ENCODE data around the gene TMEM94. TPM values are rescaled to one million over a fixed set of nuclear protein-coding genes. Genes with fewer than 3 reads are reported as not detected.

The TMEM94 gene
- total and polyA plus RNA-seq, 2 of the 13 experiments (the other 11 are each of a cell fraction or from before 2014, with no cell fraction given): 32.6 to 134 TPM

DNA sequence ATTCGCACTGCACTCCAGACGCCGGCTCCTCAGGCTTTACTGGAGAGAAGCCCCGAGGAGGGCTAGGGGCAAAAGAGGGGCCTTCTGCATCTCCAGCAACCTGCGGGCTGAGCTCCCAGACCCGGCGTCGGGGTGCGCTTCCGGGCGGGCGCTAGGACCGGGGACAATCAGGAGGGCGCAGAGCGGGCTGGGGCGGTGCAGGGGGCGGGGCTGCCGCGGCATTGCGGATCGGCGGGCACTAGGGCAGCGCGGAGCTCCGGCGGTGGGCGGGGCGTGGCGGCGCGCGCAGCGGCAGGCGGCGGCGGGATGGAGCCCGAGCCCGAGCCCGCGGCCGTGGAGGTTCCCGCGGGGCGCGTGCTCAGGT, 59.8 kb downstream of the TMEM94 start, which contains the start of gene TSEN54 (continued):
- TF ChIP-seq, protein P1, sequence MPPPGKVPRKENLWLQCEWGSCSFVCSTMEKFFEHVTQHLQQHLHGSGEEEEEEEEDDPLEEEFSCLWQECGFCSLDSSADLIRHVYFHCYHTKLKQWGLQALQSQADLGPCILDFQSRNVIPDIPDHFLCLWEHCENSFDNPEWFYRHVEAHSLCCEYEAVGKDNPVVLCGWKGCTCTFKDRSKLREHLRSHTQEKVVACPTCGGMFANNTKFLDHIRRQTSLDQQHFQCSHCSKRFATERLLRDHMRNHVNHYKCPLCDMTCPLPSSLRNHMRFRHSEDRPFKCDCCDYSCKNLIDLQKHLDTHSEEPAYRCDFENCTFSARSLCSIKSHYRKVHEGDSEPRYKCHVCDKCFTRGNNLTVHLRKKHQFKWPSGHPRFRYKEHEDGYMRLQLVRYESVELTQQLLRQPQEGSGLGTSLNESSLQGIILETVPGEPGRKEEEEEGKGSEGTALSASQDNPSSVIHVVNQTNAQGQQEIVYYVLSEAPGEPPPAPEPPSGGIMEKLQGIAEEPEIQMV (CRISPR knock-in tag; IDR thresholded peaks at IDR 0.05; ENCODE audit: low read depth): no peak
- TF ChIP-seq, protein P2, sequence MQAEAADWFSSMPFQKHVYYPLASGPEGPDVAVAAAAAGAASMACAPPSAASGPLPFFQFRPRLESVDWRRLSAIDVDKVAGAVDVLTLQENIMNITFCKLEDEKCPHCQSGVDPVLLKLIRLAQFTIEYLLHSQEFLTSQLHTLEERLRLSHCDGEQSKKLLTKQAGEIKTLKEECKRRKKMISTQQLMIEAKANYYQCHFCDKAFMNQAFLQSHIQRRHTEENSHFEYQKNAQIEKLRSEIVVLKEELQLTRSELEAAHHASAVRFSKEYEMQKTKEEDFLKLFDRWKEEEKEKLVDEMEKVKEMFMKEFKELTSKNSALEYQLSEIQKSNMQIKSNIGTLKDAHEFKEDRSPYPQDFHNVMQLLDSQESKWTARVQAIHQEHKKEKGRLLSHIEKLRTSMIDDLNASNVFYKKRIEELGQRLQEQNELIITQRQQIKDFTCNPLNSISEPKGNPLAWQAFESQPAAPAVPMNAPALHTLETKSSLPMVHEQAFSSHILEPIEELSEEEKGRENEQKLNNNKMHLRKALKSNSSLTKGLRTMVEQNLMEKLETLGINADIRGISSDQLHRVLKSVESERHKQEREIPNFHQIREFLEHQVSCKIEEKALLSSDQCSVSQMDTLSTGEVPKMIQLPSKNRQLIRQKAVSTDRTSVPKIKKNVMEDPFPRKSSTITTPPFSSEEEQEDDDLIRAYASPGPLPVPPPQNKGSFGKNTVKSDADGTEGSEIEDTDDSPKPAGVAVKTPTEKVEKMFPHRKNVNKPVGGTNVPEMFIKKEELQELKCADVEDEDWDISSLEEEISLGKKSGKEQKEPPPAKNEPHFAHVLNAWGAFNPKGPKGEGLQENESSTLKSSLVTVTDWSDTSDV (CRISPR knock-in tag; IDR thresholded peaks at IDR 0.05): peak; percentile 71; the same call in 1 of the 2 replicates
- TF ChIP-seq, protein P3, sequence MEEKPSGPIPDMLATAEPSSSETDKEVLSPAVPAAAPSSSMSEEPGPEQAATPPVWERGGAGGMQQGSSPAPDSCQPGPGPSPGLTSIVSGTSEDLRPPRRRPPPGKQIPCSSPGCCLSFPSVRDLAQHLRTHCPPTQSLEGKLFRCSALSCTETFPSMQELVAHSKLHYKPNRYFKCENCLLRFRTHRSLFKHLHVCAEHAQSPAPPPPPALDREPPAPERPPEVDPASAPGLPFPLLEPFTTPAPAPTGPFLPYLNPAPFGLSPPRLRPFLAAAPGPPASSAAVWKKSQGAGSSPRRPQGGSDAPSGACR (CRISPR knock-in tag; IDR thresholded peaks at IDR 0.05): no peak
- TF ChIP-seq, protein P4, sequence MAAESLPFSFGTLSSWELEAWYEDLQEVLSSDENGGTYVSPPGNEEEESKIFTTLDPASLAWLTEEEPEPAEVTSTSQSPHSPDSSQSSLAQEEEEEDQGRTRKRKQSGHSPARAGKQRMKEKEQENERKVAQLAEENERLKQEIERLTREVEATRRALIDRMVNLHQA (CRISPR knock-in tag; IDR thresholded peaks at IDR 0.05): no peak
- no peak for TF ChIP-seq ZNF615 (CRISPR knock-in tag; IDR thresholded peaks at IDR 0.05; ENCODE audit: borderline replicate concordance)
- TF ChIP-seq ZNF672 (CRISPR knock-in tag; IDR thresholded peaks at IDR 0.05): peak; percentile 84
- TF ChIP-seq, protein P5, sequence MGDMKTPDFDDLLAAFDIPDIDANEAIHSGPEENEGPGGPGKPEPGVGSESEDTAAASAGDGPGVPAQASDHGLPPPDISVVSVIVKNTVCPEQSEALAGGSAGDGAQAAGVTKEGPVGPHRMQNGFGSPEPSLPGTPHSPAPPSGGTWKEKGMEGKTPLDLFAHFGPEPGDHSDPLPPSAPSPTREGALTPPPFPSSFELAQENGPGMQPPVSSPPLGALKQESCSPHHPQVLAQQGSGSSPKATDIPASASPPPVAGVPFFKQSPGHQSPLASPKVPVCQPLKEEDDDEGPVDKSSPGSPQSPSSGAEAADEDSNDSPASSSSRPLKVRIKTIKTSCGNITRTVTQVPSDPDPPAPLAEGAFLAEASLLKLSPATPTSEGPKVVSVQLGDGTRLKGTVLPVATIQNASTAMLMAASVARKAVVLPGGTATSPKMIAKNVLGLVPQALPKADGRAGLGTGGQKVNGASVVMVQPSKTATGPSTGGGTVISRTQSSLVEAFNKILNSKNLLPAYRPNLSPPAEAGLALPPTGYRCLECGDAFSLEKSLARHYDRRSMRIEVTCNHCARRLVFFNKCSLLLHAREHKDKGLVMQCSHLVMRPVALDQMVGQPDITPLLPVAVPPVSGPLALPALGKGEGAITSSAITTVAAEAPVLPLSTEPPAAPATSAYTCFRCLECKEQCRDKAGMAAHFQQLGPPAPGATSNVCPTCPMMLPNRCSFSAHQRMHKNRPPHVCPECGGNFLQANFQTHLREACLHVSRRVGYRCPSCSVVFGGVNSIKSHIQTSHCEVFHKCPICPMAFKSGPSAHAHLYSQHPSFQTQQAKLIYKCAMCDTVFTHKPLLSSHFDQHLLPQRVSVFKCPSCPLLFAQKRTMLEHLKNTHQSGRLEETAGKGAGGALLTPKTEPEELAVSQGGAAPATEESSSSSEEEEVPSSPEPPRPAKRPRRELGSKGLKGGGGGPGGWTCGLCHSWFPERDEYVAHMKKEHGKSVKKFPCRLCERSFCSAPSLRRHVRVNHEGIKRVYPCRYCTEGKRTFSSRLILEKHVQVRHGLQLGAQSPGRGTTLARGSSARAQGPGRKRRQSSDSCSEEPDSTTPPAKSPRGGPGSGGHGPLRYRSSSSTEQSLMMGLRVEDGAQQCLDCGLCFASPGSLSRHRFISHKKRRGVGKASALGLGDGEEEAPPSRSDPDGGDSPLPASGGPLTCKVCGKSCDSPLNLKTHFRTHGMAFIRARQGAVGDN (CRISPR knock-in tag; IDR thresholded peaks at IDR 0.05): peak; percentile 20; the same call in 1 of the 2 replicates
- peak; percentile 66 for TF ChIP-seq RBFOX2 (IDR thresholded peaks at IDR 0.05; ENCODE audit: low read depth, low read length)
- TF ChIP-seq ARNT2 (CRISPR knock-in tag; IDR thresholded peaks at IDR 0.05; ENCODE audit: low read depth): no peak
- TF ChIP-seq, protein P6, sequence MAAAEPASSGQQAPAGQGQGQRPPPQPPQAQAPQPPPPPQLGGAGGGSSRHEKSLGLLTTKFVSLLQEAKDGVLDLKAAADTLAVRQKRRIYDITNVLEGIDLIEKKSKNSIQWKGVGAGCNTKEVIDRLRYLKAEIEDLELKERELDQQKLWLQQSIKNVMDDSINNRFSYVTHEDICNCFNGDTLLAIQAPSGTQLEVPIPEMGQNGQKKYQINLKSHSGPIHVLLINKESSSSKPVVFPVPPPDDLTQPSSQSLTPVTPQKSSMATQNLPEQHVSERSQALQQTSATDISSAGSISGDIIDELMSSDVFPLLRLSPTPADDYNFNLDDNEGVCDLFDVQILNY (CRISPR knock-in tag; conservative IDR thresholded peaks at IDR 0.05): peak; percentile 48; the same call in 1 of the 2 replicates
- no peak for TF ChIP-seq REPIN1 (CRISPR knock-in tag; IDR thresholded peaks at IDR 0.05; ENCODE audit: borderline replicate concordance, low read depth)
- TF ChIP-seq, protein P7, sequence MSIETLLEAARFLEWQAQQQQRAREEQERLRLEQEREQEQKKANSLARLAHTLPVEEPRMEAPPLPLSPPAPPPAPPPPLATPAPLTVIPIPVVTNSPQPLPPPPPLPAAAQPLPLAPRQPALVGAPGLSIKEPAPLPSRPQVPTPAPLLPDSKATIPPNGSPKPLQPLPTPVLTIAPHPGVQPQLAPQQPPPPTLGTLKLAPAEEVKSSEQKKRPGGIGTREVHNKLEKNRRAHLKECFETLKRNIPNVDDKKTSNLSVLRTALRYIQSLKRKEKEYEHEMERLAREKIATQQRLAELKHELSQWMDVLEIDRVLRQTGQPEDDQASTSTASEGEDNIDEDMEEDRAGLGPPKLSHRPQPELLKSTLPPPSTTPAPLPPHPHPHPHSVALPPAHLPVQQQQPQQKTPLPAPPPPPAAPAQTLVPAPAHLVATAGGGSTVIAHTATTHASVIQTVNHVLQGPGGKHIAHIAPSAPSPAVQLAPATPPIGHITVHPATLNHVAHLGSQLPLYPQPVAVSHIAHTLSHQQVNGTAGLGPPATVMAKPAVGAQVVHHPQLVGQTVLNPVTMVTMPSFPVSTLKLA (IDR thresholded peaks at IDR 0.05): no peak
- TF ChIP-seq, protein P8, sequence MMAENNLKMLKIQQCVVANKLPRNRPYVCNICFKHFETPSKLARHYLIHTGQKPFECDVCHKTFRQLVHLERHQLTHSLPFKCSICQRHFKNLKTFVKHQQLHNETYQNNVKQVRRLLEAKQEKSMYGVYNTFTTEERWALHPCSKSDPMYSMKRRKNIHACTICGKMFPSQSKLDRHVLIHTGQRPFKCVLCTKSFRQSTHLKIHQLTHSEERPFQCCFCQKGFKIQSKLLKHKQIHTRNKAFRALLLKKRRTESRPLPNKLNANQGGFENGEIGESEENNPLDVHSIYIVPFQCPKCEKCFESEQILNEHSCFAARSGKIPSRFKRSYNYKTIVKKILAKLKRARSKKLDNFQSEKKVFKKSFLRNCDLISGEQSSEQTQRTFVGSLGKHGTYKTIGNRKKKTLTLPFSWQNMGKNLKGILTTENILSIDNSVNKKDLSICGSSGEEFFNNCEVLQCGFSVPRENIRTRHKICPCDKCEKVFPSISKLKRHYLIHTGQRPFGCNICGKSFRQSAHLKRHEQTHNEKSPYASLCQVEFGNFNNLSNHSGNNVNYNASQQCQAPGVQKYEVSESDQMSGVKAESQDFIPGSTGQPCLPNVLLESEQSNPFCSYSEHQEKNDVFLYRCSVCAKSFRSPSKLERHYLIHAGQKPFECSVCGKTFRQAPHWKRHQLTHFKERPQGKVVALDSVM (CRISPR knock-in tag; IDR thresholded peaks at IDR 0.05): peak; percentile 4; the same call in 1 of the 2 replicates
- TF ChIP-seq ZNF629 (CRISPR knock-in tag; conservative IDR thresholded peaks at IDR 0.05): no peak

Measured in HepG2 (cell line).